G401.6 (cell line): Measurements from ENCODE around the gene ELOVL5.
"Not testable (repeated sequence)": the region's sequence is repeated elsewhere in the genome, so short reads cannot be mapped to it uniquely, and the experiment has no call there.

Experiments used
- FAIRE-seq: peaks from 2 replicates; lab custom pipeline; 2012; peaks lifted over from hg19 to GRCh38; lab: Jason Lieb, UNC

Gene ELOVL5

GRCh38 chr6:53304953-53305352 is 43.8 kb downstream of the ELOVL5 start:
- not testable (repeated sequence) for FAIRE-seq

DNA sequence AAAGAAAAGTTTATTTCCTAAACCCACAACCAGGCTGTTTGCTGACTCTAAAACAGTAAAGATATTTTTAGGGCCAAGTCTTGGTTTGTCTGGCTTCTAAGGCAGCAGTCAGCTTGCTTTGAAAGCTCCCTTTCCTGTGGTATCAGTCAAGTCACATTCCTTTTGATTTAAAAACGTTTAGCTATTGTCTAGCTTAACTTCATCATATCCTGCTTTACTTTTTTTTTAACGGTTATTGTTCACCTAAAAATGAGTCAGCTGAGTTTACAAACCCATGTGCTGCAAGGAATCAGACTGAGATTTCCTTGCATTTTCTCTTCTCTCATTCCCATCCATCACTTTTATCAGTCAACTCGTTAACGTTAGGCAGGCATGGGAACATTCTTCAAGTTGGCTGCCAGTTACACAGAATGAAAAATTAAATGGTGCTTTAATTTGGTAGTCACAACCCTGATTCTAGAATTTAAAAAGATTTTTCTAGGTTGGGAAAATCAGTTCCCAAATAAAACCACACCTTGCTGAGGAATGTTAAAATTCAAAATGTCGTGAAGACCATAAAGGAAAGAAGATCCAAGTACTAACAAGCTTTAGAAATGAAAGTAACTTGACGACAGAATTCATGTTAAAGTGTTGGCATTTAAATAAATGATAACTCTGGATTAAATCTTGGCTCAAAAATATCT is 45.9 kb downstream of the ELOVL5 start:
- FAIRE-seq = no peak

DNA sequence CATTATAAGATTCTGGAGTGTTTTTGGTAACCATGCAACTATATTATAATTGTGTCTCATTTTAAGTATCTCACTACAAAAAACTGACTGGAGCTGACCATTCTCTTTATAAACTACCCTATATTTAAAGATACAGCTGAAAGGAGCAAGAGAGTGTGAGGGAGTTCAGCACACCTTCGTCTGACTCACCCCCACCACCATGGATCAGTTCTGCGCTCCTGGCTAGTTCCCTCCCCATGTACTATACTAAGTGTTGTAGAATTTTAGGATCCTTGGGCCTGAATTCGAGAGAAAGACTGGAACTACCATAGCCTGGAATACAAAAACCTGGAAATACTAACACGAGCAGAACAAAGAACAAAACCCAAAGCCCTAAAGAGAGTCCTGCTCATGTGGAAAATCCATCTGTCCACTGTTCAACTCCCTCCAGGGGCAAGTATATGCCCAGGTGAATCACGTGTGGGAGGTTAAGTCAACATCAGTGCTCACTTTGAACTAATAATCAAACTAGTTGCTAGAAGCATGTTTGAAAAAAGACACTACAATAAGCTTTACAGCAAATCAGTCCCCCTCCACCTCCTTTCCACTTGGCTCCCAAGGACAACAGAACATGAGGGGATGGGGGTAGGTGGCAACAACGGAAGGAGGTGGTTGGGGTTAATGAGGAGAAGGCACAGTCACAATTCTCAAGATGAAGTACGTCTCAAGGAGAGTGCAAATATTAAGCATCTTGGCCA is 46.8 kb downstream of the ELOVL5 start:
- no peak for FAIRE-seq

DNA sequence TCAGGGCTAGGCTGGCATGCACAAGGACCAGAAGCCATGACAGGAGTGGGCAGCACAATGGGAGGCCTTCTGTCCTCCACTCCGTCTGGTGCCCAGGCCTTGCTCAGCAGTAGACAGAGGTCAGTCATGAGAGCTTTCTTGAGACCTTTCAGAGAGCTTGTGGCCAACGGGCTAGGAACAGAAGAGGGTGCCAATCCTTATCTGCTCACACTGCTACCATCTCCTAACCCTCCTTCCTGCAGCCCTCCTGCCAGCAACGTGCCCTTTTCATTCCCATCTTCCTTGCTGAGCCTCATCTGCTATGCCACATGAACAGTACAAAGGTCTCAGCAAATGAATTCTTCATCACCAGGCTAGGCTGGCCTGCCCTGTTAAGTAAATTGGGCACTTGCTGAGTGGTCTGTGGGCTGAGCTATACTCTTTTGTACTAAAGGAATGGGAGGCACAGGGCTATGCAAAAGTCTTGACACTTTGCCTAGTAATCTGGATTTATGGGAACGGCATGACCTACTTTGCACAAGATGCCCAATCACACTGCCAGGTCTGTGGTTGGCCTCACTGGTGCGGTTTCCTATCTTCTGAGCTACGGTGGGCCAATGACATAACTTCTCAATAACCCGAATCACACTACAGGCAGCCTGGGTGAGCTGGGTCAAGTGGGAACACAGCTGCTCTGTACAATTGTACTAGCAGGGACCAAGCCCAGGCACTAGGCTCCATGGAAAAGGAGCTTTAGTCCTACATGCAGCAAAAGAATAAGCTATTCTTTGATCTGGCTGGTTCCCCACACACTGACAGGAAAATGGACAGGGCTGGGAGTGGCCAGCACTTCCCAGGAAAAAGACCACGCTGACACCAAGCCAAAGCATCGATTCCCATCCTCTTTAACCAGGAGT is 47.8 kb downstream of the ELOVL5 start:
- FAIRE-seq = no peak

DNA sequence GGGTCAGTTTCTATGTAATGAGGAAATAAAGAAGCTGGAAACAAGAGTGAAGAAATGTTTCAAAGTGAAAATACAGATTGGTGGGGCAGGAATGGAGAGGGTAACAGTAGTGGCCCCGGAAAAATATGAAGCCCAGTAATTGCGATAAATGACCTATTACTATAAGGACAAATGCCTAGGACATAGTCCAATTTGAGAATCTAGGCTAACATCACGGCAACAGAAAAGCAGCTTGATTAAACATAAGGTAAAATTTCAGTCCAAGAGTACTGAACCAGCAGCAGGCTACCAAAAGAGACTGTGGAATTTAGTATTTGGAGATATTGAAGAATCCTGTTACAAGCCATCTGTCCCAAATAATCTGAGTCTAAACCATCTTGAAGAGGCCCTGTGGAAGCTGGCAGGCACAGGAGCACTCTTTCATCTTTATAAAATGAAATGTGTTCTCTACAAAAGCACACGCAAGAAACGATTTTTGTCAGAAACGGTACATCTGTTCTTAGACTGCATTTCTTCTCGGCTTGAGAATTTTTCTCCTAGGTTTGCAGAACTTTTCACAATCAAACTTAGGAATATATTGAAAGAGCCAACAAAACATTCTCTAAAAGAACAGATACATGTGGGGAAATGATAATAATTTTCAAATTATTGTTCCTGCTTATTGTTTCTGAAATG is 49.3 kb downstream of the ELOVL5 start:
- no peak for FAIRE-seq

DNA sequence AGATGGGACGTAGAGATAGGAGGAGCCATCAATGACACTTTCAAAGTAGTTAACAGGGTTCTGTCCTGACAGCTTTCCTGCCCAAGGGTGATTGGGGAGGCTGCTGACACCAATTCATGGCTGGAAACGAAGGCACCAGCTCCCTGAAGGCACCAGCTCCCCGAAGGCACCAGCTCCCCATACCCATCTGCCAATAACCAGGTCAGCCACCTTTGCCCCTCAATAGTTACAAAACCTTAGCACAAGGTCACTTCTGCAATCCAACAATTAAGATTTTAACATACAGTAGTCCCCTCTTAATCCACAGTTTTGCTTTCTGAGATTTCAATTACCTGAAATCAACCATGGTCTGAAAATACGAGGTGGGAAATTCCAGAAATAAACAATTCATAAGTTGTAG is 51.7 kb downstream of the ELOVL5 start:
- FAIRE-seq = no peak

GRCh38 chr6:53295176-53295575 is 53.6 kb downstream of the ELOVL5 start:
- FAIRE-seq = no peak

- no peak for FAIRE-seq
Measured at GRCh38 chr6:53294611-53295010, 54.1 kb downstream of the ELOVL5 start.

GRCh38 chr6:53294095-53294494 is 54.7 kb downstream of the ELOVL5 start:
- FAIRE-seq = no peak

GRCh38 chr6:53293691-53294090 is 55.1 kb downstream of the ELOVL5 start:
- FAIRE-seq = no peak

- no peak for FAIRE-seq
Measured at GRCh38 chr6:53290537-53291510, 57.9 kb downstream of the ELOVL5 start.

DNA sequence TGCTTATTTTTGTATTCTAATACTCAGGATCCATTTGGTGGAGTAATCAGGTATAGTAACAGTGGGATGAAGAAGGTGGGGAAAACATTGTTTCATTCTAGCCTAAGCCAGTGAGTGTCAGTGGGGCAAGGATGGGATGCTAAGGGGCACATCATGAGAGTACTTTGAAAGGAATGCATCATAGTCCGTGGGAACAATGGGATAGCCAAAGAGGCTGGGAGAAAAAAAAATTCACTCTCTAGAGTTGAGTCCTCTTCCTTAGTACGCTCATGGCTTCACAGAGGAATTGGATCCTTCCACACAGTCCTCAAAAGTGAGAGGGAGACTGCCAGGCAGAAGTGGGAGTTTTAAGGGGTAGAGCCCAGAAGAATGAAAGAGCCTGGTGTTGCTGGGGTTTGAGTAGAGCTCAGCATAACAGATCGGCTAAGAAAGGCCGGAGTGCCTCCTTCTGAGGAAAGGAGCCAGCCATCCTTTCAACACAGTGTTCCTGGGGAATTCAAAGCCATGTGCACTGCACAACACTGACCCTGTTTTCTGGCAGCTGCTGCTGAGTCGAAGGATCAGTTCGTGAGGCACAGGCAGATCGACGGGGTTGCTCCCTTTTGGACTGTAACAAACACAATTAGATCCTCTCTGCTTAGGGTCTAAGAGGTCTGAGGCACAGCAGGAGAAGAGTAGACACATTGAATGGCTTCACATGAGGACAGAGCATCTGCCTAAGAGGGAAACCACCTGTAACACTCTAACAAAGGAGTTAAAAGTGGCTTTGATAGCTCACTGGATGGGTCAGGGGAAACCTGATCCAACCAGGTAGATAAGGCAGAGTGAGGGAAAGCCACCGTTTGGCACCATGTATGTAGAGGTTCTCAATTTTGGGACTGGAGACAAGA is 61.2 kb downstream of the ELOVL5 start:
- FAIRE-seq = no peak

DNA sequence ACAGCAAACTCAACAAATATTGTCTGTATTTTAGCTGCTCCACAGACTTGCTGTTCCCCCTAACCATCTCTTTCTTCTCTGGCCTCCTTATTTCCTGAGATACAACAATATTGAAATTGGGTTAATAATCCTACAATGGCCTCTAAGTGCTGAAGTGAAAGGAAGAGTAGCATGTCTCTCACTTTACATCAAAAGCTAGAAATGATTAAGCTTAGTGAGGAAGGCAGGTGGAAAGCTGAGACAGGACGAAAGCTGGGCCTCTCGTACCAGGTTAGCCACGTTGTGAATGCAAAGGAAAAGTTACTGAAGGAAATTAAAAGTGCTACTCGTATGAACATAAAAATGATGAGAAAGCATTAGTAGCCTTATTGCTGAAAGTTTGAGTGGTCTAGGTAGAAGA is 63.8 kb downstream of the ELOVL5 start:
- no peak for FAIRE-seq

- FAIRE-seq = no peak
Measured at GRCh38 chr6:53282741-53283140, 66.0 kb downstream of the ELOVL5 start.

DNA sequence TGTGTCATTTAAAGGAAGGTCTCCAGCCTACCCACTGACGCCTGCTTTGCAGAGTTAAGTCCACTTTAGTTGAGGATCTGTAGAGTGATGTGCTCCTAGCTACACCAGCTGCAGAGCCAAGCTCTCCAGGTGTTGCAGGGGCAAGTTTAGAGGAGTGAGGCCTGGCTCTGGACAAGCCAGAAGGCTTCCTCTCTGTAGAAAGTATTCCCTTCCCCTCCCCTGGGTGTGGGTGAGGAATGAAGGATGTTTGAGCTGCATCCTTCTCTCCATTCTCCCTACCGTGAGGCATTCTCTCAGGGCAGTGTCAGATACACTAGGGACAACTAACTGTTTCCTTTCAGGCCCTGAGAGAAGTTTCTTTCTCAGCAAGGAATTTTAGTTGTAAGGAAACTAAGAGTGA is 66.5 kb downstream of the ELOVL5 start:
- FAIRE-seq = no peak

DNA sequence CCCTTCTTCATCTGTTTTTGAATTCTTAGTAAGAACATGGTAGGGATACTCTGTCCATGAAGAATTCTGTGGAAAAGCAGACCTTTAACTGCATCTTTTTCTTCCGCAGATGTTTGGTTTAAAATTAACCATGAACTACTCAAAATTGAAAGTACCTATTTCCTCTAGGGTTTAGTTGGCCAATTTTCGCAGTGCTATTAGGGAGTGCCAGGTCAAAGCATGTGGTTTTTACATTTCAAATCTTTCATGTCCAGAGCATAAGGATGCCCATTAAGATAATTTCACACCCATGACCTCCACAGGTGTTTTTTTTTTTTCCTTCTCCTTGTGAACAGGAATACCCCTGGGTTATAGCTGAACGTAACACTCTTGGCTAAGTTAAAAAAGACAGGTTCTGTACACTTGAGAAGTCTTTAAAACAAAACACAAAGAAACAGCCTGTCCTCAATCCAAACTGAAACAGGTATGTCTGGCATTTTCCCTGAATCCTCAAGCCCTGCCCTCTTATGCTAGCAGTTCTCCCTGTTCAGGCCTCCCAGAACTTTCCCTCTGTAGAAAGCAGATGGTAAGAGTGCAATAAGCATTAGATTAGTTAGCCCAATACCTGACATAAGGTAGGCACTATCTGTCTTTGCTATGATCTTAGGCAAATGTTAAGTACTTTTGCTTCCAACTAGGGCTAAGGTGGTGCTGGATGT is 67.1 kb downstream of the ELOVL5 start:
- no peak for FAIRE-seq

GRCh38 chr6:53280207-53280606 is 68.5 kb downstream of the ELOVL5 start:
- no peak for FAIRE-seq

- FAIRE-seq = no peak
Measured at GRCh38 chr6:53279293-53279692, 69.5 kb downstream of the ELOVL5 start.

GRCh38 chr6:53273370-53273769 is 75.4 kb downstream of the ELOVL5 start:
- FAIRE-seq = no peak

- FAIRE-seq = no peak
Measured at GRCh38 chr6:53269827-53270226, 78.9 kb downstream of the ELOVL5 start.
